Muscle layer of colon (tissue), 2 donors: ENCODE measurements around the gene YTHDF1.

ENCODE experiments used
- H3K27ac ChIP-seq: one replicate; pipeline ENCODE4 v1.7.0; 2013; ENCODE audit warnings: low read depth, mild to moderate bottlenecking, low read length, moderate library complexity
- H3K27me3 ChIP-seq, 2 donors: one replicate each; pipeline ENCODE4 v1.7.0; 2013; ENCODE audit warnings: low read length in 2 of 2, mild to moderate bottlenecking in 2 of 2; ENCODE audit not compliant: insufficient read depth in 2 of 2, control insufficient read depth in 1 of 2
- H3K36me3 ChIP-seq: one replicate; pipeline ENCODE4 v1.7.0; 2013; ENCODE audit warnings: mild to moderate bottlenecking, low read length; ENCODE audit not compliant: insufficient read depth
- H3K4me1 ChIP-seq: one replicate; pipeline ENCODE4 v1.7.0; 2013; ENCODE audit warnings: mild to moderate bottlenecking, low read length; ENCODE audit not compliant: insufficient read depth
- H3K4me3 ChIP-seq, 2 donors: one replicate each; pipeline ENCODE4 v1.7.0; 2013; ENCODE audit warnings: low read length in 2 of 2, low read depth in 1 of 2, mild to moderate bottlenecking in 1 of 2, moderate library complexity in 1 of 2
- H3K9ac ChIP-seq: one replicate; pipeline ENCODE4 v1.7.0; 2013; ENCODE audit warnings: low read length
- H3K9me3 ChIP-seq: one replicate; pipeline ENCODE4 v1.7.0; 2013; ENCODE audit warnings: mild to moderate bottlenecking, low read length
- donor health status: abdominal sarcoma.
- donor health status: Adenocarcinoma of cecum.

The YTHDF1 gene

DNA sequence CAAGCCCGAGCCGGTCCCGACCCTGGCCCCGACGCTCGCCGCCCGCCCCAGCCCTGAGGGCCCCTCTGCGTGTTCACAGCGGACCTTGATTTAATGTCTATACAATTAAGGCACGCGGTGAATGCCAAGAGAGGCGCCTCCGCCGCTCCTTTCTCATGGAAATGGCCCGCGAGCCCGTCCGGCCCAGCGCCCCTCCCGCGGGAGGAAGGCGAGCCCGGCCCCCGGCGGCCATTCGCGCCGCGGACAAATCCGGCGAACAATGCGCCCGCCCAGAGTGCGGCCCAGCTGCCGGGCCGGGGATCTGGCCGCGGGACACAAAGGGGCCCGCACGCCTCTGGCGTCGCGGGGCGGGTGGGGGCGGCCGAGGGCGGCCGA is 37.5 kb downstream of the YTHDF1 start:
- Histone ChIP-seq H3K4me1 (no peaks in the 10 kb centered on the region), H3K36me3 (no peaks in the 10 kb centered on the region), H3K4me3 (no peak overlapping the region), H3K9ac (no peak overlapping the region), H3K27me3 (peaks cover 21 to 77% of the 10 kb centered on the region in 2 donors), H3K9me3 (no peaks in the 10 kb centered on the region), H3K27ac (no peak overlapping the region)

DNA sequence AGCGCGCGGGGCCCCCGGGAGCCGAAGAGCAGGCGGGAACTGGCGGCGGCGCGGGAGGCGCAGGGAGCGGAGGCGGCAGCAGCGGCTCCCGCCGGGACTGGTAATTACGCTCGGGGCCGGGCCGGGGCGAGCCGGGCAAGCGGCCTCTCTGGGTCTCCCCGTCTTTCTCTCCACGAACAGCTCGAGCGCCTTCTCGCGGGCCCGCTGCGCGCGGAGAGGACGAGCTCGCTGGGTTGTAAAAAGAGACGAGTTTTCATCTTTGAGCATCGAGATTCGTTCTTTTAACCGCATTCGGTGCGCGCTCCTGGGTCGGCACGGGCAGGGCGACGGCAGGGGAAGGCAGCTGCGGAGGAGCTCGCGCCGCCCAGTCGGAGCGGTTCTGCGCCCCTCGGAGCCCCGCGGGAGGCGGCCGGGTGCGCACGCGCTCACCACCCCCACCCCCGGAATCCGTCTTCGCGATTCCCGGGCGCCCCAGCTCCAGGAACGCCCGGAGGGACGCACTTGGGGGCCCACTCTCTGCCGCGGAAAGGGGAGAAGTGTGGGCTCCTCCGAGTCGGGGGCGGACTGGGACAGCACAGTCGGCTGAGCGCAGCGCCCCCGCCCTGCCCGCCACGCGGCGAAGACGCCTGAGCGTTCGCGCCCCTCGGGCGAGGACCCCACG is 38.0 kb downstream of the YTHDF1 start:
- H3K36me3 ChIP-seq: no peaks in the 10 kb centered on the region
- H3K27me3 ChIP-seq: peaks cover 21 to 82% of the 10 kb centered on the region in 2 donors
- H3K9me3 ChIP-seq: no peaks in the 10 kb centered on the region
- no peak overlapping the region for H3K27ac ChIP-seq
- H3K4me3 ChIP-seq: no peak overlapping the region
- no peaks in the 10 kb centered on the region for H3K4me1 ChIP-seq
- H3K9ac ChIP-seq: no peak overlapping the region

DNA sequence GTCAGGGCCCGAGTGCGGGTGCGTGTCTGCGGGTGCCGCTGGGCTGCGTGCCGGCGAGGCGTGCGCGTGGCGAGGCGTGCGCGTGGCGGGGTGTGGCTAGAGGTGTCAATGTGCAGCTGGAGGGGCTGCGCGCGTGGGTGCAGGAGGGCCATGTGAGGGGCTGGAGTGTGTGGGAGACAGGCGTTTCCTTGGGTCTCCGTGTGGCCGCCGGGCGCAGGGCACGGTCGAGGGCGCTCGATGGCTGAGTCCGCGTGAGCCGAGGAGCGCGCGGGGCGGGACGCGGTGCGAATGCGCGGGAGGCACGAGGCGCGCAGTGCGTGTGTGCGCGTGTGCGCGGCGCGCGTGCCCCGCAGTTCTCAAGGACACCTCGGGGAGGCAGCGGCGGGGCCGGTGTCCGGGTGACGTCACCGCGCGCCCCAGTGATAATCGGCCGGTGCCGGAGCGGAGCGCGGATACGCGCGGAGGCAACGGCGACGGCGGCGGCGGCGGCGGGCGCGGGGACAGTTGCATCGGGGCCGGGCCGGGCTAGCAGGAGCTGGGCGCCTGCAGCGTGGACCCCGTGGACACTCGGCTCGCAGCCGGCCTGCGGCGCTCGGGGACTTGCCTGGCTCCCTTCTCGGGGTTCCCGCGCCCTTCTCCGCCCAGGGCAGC is 38.7 kb downstream of the YTHDF1 start:
- Histone ChIP-seq H3K27ac (no peak overlapping the region), H3K9ac (no peak overlapping the region), H3K36me3 (no peaks in the 10 kb centered on the region), H3K4me3 (no peak overlapping the region), H3K9me3 (no peaks in the 10 kb centered on the region), H3K27me3 (peaks cover 21 to 89% of the 10 kb centered on the region in 2 donors), H3K4me1 (no peaks in the 10 kb centered on the region)

DNA sequence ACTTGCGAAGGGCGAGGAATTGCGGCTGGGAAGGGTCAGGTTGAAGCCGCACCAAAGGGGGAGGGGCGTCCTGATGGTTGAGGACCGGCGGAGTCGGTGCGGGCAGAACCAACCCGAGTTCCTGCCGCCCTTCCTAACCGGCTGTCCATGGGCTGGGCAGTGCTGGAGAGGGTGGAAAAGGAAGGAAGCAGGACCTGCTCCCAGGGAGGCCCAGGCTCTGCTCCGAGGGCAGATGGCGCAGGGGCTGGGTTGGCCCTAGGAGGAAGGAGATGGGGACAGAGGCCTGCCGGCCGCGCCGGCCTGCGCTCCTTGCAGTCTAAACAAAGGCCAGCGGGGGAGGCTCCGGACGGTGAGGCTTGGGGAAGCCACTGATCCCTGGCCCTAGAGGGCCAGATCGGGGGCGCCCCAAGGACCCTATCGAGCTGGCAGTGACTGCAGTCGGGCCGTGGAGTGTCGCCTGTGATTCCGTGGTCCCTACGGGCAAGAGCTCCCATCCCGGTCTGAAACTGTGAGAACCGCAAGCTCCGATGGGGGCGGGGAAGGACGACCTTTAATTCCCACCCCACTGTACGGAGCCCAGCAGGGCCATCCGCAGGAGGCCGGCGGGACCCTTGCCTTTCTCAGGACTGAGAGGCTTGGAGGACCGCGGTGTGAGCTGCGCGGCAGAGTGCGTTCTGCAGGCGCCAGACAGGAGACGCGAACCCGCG is 39.4 kb downstream of the YTHDF1 start:
- H3K27ac ChIP-seq: no peak overlapping the region
- no peaks in the 10 kb centered on the region for H3K9me3 ChIP-seq
- no peaks in the 10 kb centered on the region for H3K36me3 ChIP-seq
- no peak overlapping the region for H3K9ac ChIP-seq
- H3K4me1 ChIP-seq: no peaks in the 10 kb centered on the region
- peaks cover 21 to 94% of the 10 kb centered on the region in 2 donors for H3K27me3 ChIP-seq
- no peak overlapping the region for H3K4me3 ChIP-seq

DNA sequence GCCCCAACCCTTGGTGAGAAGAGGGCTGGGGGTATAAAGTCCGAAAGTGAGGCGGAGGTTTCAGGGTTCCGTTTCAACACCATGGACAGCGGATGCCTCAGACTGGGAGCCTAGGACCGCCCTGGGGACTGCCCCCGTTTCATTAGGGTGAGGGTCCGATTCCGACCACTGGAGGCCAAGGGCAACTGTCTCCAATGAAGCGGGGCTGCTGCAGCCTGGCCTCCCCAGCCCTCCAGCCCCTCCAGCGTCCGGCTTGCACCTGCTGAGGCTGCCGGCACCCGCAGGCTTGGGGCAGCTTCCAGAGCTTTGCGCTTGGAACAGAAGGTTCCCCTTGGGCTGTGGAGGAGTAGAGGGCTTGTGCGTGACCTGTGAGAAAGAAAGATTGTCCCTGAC is 39.9 kb downstream of the YTHDF1 start:
- H3K4me3 ChIP-seq: no peak overlapping the region

DNA sequence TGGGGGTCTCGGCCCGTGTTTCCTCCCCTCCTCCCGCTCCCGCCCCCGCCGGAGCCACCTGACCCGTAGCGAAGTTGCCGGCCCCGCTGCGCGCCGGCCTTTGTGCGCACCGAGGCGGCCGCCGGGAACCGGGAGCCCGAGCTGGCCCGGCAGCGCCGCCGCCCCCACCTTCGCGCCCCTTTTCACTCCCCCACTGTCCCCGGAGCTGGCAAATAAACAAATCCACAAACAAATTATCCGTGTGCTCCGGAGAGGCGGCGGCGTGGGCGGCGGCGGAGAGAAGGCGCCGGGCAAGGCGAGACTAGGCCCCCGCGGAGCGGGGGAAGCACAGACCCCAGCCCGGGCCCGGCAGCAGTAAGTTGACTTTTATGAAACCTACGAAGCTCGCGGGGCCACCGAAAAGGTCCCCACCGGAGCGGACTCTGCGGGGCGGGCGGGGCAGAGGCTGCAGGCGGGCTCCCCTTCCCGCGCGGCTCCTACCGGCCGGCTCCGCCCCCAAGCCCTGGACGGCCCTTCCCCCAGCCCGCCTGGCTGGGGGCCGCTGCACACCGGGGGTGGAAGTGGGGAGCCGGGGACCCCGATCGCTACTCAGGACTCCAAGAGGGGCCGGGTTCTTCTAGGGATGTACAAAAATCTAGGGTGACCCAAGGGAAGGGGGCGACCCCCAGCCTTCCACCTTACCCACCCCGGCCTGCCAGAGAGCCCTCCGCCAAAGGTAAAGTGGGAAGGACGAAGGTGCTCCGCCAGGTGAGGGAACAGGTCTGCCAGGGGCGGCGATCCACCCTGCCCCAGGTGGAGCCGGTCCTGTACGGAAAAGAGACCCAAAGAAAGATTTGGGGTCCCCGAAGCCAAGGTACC is 40.7 kb downstream of the YTHDF1 start:
- Histone ChIP-seq H3K27me3 (peaks cover 13 to 85% of the 10 kb centered on the region in 2 donors), H3K4me3 (no peak overlapping the region), H3K4me1 (no peaks in the 10 kb centered on the region), H3K9me3 (no peaks in the 10 kb centered on the region), H3K36me3 (no peaks in the 10 kb centered on the region), H3K9ac (no peak overlapping the region), H3K27ac (no peak overlapping the region)

More for the DNA sequence above, 39.9 kb downstream of the YTHDF1 start:
- Histone ChIP-seq H3K9ac (no peak overlapping the region), H3K27me3 (peaks cover 21 to 92% of the 10 kb centered on the region in 2 donors), H3K27ac (no peak overlapping the region), H3K36me3 (no peaks in the 10 kb centered on the region), H3K9me3 (no peaks in the 10 kb centered on the region), H3K4me1 (no peaks in the 10 kb centered on the region)

DNA sequence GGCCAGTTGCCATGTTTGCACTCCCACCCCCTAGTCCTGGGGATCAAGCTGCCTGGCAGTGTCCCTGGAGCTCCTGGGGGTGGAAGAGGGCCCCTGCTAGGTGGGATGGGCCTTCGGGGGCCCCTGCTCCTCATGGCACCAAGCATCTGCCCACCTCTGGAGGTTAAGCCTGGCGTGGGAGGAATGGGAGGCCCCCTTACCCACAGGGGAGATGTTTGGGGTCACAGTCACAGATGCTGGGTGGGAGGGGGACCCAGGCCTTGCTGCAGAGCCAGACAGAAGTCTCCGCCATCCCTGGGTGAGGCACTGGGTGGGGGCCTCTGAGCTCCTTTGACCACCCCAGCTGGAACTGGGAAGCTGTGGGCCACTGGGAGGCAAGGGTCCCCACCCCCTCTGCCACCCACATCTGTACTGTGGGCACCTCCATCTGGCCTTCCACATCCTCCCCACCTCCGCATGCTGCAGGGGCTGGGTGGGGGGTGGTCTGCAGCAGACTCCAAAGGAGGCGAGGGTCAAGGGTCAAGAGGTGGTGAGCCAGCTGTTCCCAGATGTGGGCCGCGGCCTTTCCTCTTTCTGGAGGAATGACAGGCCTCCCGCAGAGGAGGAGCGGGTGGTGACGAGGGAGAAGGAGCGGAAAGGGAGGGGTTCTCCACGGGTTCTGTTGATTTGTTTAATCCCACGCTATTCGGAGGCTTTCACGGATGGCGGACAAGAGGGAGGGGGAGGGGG is 41.5 kb downstream of the YTHDF1 start:
- Histone ChIP-seq H3K27ac (no peak overlapping the region), H3K27me3 (peaks cover 8 to 77% of the 10 kb centered on the region in 2 donors), H3K36me3 (no peaks in the 10 kb centered on the region), H3K9ac (no peak overlapping the region), H3K9me3 (no peaks in the 10 kb centered on the region), H3K4me3 (no peak overlapping the region), H3K4me1 (no peaks in the 10 kb centered on the region)

DNA sequence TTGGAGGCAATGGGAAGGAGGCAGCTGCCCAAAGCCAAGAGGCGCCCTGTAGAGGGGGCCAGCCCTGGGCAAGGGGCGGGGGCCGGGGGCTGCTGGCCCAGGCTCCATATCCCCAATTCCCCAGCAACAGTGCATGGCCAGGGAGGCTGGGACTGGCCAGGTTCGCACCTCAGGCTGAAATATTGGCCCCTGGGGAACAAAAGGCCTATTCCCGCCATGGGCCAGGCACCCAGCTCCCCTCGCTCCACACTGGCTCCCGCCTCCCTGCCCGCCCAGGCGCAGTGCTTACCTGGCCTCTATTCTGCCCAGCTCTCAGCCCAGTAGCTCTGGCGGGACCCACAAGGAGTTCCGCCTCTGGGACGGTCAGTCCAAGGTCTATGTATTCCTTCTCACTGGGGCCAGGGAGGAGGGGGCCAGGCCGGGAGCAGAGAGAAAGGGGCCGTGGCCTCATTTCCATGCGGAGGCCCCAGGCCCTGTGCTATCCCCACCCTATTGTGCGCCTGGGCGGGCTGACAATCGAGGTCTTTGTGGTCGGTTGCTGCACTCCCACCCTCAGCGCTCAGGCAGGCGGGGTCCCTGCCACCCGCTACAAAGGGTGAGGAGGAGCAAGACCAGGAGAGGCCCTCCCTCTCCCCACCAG is 42.3 kb downstream of the YTHDF1 start:
- Histone ChIP-seq H3K36me3 (no peaks in the 10 kb centered on the region), H3K27me3 (peaks cover 8 to 71% of the 10 kb centered on the region in 2 donors), H3K4me1 (no peaks in the 10 kb centered on the region), H3K9me3 (no peaks in the 10 kb centered on the region), H3K9ac (no peak overlapping the region), H3K27ac (no peak overlapping the region), H3K4me3 (no peak overlapping the region)

DNA sequence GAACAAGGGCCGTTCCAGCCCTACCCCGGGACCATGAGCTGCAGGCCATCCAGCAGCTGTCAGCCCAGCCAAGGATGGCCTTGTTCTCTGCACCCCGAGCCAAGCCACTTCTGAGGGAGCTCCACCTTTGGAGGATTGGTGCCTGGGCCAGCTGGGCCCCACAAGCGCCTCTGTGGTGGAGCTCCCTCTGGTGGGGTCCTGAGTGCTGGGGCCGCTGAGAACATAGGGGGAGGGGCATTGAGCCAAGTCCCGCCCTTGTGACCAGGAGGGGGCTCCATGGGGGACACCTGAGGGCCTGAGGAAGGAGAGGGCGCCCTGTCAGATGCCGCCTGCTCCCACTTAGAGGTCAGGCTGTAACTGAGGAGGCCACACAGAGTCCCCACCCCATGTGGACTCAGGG is 43.2 kb downstream of the YTHDF1 start:
- peaks cover 8 to 63% of the 10 kb centered on the region in 2 donors for H3K27me3 ChIP-seq
- H3K9ac ChIP-seq: no peak overlapping the region
- H3K4me1 ChIP-seq: no peaks in the 10 kb centered on the region
- no peaks in the 10 kb centered on the region for H3K36me3 ChIP-seq
- H3K4me3 ChIP-seq: no peak overlapping the region
- no peaks in the 10 kb centered on the region for H3K9me3 ChIP-seq
- H3K27ac ChIP-seq: no peak overlapping the region

DNA sequence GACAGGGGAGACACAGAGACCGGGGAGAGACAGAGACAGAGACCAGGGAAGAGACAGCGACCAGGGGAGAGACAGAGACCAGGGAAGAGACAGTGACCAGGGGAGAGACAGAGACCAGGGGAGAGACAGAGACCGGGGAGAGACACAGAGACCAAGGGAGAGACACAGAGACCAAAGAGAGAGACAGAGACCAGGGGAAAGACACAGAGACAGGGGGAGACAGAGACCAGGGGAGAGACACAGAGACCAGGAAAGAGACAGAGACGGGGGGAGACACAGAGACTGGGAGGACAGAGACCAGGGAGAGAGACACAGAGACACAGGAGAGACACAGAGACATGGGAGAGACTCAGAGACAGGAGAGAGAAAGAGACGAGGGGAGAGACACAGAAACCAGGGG is 43.9 kb downstream of the YTHDF1 start:
- Histone ChIP-seq H3K9ac (no peak overlapping the region), H3K36me3 (no peaks in the 10 kb centered on the region), H3K4me1 (no peaks in the 10 kb centered on the region), H3K27me3 (peaks cover 8 to 56% of the 10 kb centered on the region in 2 donors), H3K27ac (no peak overlapping the region), H3K9me3 (no peaks in the 10 kb centered on the region), H3K4me3 (no peak overlapping the region)
